GM18526 (cell line): Measurements from ENCODE around the gene BANF2.

Source experiments
- POLR2A ChIP-seq: IDR thresholded peaks from 3 replicates; pipeline ENCODE4 v1.6.1; 2011; ENCODE audit not compliant: insufficient read length; ENCODE audit errors: extremely low read depth

Gene BANF2

DNA sequence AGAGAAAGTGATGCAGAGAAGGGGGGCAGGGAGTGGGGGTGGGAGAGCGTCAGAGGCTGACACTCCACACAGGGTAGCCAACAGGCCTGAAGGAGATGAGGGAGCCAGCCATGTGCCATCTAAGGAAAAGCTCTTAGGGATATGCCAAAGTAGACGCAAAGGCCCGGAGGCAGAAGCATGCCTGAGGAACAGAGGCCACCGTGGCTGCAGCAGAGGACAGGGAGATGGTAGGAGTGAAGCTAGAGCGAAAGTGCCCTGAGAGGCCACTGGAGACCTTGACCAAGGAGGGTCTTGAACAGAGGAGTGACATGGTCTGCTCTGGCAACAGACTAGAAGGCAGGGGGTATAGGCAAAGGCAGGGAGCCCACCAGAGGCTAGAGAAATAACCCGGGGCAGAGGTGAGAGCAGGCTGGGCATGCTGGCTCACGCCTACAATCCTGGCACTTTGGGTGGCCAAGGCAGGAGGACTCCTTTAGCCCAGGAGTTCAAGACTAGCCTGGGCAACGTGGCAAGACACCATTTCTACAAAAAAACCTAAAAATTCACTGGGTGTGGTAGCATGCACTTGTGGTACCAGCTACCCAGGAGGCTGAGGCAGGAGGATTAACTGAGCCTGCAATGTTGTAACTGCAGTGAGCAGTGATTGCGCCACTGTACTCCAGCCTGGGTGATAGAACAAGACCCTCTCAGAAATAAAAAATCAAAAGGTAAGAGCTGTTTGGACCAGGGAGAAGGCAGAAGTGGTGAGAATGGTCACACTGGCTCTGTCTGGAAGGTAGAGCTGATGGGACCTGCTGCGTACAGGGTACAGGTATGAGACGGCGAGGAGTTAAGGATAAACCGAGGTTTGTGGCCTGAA, 24.0 kb upstream of the BANF2 start:
- no peak for TF ChIP-seq POLR2A

DNA sequence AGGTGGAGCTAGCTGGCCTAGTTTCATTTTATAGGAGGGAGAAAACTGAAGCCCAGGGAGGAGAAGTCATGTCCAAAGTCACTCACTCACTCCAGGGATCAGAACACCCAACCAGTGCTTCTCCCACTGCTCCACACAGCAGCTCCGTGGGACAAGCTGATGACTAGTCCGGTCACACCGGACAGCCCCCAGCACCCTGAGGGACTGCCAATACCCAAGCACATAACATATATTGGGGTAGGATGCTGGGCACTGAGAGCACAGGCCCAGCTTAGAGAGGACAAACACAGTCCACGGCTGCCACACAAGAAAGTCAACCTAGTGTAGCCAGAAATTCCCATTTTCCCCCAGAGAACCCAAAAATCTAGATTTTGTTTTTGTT, 23.4 kb upstream of the BANF2 start:
- no peak for TF ChIP-seq POLR2A

DNA sequence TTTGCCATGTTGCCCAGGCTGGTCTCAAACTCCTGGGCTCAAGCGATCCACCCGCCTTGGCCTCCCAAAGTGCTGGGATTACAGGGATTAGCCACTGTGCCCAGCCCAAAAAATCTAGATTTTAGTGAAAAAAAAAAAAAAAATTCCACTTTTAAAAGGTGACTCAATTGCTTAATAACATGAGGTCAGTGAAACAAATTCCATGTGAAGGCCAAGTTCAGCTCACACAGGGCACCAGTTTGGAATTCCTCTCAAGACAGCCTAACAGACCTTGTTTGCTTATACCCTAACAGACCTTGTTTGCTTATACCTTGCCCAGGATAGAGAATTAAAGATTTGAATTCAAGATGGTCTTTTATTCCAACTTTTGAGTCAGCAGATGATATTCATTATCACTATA, 22.8 kb upstream of the BANF2 start:
- TF ChIP-seq POLR2A: no peak

DNA sequence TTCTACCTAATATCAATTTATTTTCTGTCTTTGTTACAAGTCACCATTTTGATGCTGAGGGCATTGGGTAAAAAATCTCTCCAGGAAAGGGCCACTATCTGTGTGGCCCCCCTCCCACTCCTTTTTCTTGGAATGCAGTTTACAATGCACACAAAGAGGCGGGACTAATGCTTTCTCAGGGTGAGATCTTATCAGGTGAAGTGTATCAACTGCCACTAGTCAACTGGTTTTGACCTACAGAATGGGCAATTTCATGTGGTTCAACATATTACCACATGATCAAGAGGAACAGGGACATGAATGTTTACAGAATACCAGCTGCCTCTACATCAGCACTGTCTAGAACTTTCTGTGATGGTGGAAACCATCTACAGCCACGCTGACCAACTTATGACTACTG, 21.5 kb upstream of the BANF2 start:
- no peak for TF ChIP-seq POLR2A

DNA sequence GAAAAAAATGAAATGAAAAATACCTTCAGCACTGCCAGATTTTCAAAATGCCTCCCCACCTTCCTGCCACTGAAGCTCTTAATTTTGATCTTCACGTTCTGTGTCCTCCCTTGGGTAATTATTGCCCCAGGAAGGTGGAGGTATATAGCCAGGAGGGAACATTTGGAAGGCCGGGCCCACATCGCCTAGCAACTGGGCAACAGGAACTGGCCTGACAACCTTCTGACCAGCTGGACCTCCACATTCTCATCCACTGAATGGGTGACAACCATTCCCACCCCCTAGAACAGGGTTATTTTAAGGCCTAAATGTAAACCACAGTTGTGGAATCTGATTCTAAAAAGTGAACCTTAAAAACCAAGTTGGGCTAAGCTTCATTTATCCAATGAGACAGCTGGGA, 20.9 kb upstream of the BANF2 start:
- TF ChIP-seq POLR2A: no peak

- no peak for TF ChIP-seq POLR2A
Observed at GRCh38 chr20:17679941-17680835, 19.6 kb upstream of the BANF2 start.

- TF ChIP-seq POLR2A: no peak
Observed at GRCh38 chr20:17680836-17681725, 18.7 kb upstream of the BANF2 start.

DNA sequence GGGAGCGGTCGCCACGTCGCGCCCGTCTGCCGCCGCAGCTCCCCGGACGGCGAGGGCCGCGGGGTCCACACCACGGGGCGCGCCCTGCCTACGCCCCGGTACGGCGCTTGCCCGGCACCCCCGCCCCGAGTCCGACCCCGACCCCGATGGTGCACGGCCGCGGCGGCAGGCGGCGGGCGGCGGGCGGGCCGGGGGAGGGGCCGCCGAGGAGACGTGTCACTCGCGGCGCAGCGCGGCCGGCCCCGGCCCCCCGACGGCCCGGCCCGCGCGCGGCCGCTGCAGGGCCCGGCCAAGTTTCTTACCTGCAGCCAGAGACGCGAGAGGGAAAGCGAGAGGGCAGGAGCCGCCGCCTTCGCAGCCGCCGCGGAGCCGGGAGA, 18.1 kb upstream of the BANF2 start:
- no peak for TF ChIP-seq POLR2A

GRCh38 chr20:17682103-17682888, 17.5 kb upstream of the BANF2 start, which contains the start of gene RRBP1:
Gene RRBP1 (minus strand): TSS chr20:17682242. CDS start chr20:17660507, 21,735 bp downstream.
- TF ChIP-seq POLR2A: peak; percentile 75

DNA sequence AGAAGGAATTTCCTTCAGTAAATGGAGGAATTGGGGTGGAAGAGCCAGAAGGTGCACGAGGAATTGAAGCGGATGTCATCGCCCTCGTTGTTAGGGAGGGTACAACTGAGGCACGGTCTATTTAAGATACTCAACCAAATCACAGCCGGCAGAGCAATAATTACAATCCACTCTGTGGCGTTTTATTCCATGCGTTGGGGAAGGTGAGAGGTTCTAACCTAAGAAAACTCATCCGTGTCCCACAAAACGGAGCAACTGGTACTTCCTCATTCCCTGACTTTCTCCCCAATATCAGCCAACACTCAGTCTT, 16.9 kb upstream of the BANF2 start:
- TF ChIP-seq POLR2A: no peak

DNA sequence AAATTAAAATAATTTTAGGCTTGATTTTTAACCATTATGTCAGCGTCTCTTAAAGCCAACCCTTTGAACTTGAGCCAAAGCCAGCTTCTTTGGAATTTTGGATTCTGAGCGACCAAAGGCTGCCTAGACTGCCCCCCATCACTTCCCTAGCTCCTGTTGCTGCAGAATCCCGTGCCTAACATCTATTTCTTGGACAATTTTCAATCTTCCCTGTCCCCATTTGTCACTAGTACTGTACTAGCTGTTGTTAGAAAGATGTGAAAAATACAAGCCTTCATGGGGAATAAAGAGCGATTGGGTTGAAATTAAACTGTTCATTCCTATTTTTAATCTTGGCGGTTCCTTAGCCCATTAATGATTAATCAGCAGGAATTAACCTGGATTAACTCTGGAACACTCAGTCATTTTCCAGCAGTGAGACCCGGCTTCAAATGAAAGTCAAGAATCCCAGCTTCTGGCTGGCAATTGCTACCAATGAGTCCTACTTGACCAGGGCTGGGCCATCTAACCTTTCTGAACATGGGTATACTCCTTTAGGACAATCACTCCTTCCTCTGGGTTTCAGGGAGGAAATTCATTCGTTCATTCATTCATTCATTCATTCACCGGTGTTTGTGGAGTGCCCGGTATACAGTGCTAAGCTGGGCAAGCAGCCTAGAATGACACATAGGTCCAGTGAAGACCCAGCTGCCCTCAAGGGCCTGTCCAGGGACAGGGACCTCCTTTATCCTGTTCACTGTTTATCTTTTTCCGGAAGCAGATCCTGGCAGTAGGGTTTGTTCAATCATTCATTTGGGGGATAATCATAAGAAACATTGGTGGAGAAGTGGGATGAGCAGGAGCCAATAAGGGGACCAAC, 16.3 kb upstream of the BANF2 start:
- TF ChIP-seq POLR2A: no peak

DNA sequence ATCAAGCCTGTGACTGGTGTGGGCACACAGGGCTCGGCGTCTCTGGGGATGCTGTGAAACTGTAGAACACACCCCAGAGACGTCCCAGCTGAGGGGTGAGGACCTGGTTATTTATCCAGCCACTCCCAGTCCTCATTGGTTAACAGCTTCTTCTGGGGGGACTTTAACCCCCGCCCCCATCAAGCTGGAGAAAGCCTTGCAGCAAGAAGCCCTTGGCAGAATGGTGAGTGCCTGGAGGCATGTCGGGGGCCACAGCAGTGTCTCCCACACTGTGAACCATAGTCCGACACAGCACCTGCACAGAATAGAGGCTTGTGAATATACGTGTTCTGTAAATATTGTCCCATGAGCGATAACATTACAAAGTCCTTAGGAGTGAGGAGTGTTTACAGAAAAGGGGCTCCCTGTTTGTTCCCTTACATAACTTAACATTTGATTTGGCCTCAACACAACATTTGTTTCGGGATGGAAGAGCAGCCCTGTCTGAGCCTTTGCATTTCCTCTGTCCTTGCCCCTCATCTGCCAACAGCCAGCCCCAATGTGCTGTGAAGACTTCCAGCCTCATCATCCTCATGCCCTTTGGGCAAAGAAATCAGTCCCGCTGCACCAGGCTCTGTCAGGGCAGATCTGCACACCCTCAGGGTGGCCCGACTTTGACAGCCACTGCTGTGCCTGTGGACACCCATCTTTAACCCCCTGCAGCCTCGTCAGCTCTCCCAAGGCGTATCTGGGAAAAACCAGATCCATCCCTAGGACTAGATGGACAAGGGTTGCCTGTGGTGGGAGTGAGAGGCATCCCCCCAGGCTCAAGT, 15.5 kb upstream of the BANF2 start:
- no peak for TF ChIP-seq POLR2A

GRCh38 chr20:17685168-17685567, 14.6 kb upstream of the BANF2 start:
- no peak for TF ChIP-seq POLR2A
